HCT116 (cell line): Measurements from ENCODE around the gene SYT11. TPM values are rescaled to one million over a fixed set of nuclear protein-coding genes. Genes with fewer than 3 reads are reported as not detected.
A peak's percentile ranks its signal among the peaks of the same experiment; 100 is the strongest.

Experiments
- ATAC-seq: fragments of 200-7000 bp; cut with Tn5 transposase; 2 replicates; pipeline ENCODE4 v1.9.1; 2020; ENCODE audit warnings: mild to moderate bottlenecking, moderate library complexity
- BruUV-seq: library from RNA; stranded (reverse); fragments of 400-500 nt; replicated peaks from 2 replicates; lab custom pipeline; 2021; lab: Mats Ljungman, UMichigan
- CTCF ChIA-PET: fragments of 300-600 bp; sonication (Branson Sonifier 250); formaldehyde crosslinking; loops from one replicate; lab custom pipeline; 2021; ENCODE audit warnings: antibody characterized with exemption; lab: Charles Lee
- POLR2A ChIA-PET: fragments of 300-600, 350-600 bp; sonication (Branson Sonifier 250); formaldehyde crosslinking; loops from one replicate; lab custom pipeline; 2021; ENCODE audit warnings: antibody characterized with exemption; lab: Charles Lee
- RAD21 ChIA-PET, 2 experiments: fragments of 300-600 bp; sonication (Branson Sonifier 250); formaldehyde crosslinking; loops; one replicate each; lab custom pipeline; 2023; ENCODE audit warnings: low total read pairs in 2 of 2; ENCODE audit not compliant: uncharacterized antibody in 2 of 2, unreplicated experiment in 2 of 2, low non-redundant PET in 1 of 2; lab: Charles Lee
- DNase-seq: peaks from one replicate; pipeline ENCODE4 v3.0.0-alpha.2; 2010; ENCODE audit warnings: low read depth, low spot score
- H2AFZ ChIP-seq: fragments of 200-600 bp; shearing (Covaris generic), sonication (generic); 2 replicates; pipeline ENCODE4 v1.6.1; 2017; ENCODE audit warnings: low read depth, mixed run types, mixed read lengths, antibody characterized with exemption, low read length; ENCODE audit not compliant: poor library complexity, severe bottlenecking
- H3K27ac ChIP-seq: 2 replicates; pipeline ENCODE4 v1.5.1; 2012; ENCODE audit warnings: low read depth, low read length
- H3K27me3 ChIP-seq: fragments of 200-600 bp; sonication (generic); 2 replicates; pipeline ENCODE4 v1.6.1; 2016; ENCODE audit warnings: mixed run types, low read length, mixed read lengths; ENCODE audit not compliant: insufficient read depth
- H3K36me3 ChIP-seq, 2 experiments: fragments of 200-500 bp in 1 of 2; fragments of 200-600 bp in 1 of 2; sonication (Bioruptor generic) in 1 of 2; sonication (generic) in 1 of 2; 2 replicates each; pipeline versions ENCODE4 v1.5.1 to v1.6.1; 2014 to 2016; ENCODE audit warnings: low read length in 2 of 2, inconsistent platforms in 1 of 2, mixed read lengths in 1 of 2, mixed run types in 1 of 2; ENCODE audit not compliant: insufficient read depth in 2 of 2, control insufficient read depth in 1 of 2
- H3K4me1 ChIP-seq, 2 experiments: fragments of 200-600 bp in 1 of 2; sonication (generic) in 1 of 2; 2 replicates each; pipeline versions ENCODE4 v1.5.1 to v1.6.1; 2012 to 2017; ENCODE audit warnings: low read length in 2 of 2, inconsistent platforms in 1 of 2, mild to moderate bottlenecking in 1 of 2, mixed read lengths in 1 of 2, mixed run types in 1 of 2, moderate library complexity in 1 of 2; ENCODE audit not compliant: insufficient read depth in 2 of 2, control insufficient read depth in 1 of 2
- H3K4me2 ChIP-seq: fragments of 200-600 bp; sonication (generic); 2 replicates; pipeline ENCODE4 v1.6.1; 2017; ENCODE audit warnings: mixed run types, low read length, mixed read lengths
- H3K4me3 ChIP-seq, 2 experiments: fragments of 200-600 bp in 1 of 2; sonication (generic) in 1 of 2; replicated peaks in 1 of 2; 2 replicates each; pipeline ENCODE4 v1.5.1; 2011 to 2016; ENCODE audit warnings: low read length in 2 of 2, control low read depth in 1 of 2, low read depth in 1 of 2, mild to moderate bottlenecking in 1 of 2, mixed read lengths in 1 of 2, mixed run types in 1 of 2
- H3K79me2 ChIP-seq: fragments of 200-600 bp; sonication (generic); 2 replicates; pipeline ENCODE4 v1.6.1; 2017; ENCODE audit warnings: mild to moderate bottlenecking, mixed run types, low read length, moderate library complexity, mixed read lengths; ENCODE audit not compliant: insufficient read depth
- H3K9ac ChIP-seq: fragments of 200-600 bp; sonication (generic); 2 replicates; pipeline ENCODE4 v1.6.1; 2016; ENCODE audit warnings: low read length, mixed read lengths
- H3K9me2 ChIP-seq: fragments of 200-600 bp; sonication (generic), shearing (Covaris generic); 2 replicates; pipeline ENCODE4 v1.6.1; 2017; ENCODE audit warnings: mixed run types, mild to moderate bottlenecking, moderate library complexity; ENCODE audit not compliant: insufficient read depth
- H3K9me3 ChIP-seq, 2 experiments: fragments of 200-500 bp in 1 of 2; fragments of 200-600 bp in 1 of 2; sonication (Bioruptor generic) in 1 of 2; sonication (generic) in 1 of 2; 2 replicates each; pipeline ENCODE4 v1.6.1; 2014 to 2017; ENCODE audit warnings: low read length in 2 of 2, mixed read lengths in 2 of 2, inconsistent platforms in 1 of 2, low read depth in 1 of 2, mild to moderate bottlenecking in 1 of 2, mixed run types in 1 of 2, moderate library complexity in 1 of 2; ENCODE audit not compliant: control insufficient read depth in 1 of 2, insufficient read depth in 1 of 2
- H4K20me1 ChIP-seq: fragments of 200-600 bp; sonication (generic), shearing (Covaris generic); 2 replicates; pipeline ENCODE4 v1.6.1; 2017; ENCODE audit warnings: mixed run types, mild to moderate bottlenecking, moderate library complexity; ENCODE audit not compliant: insufficient read depth
- CBX3 ChIP-seq: IDR thresholded peaks from 2 replicates; pipeline ENCODE4 v1.6.1; 2012; ENCODE audit warnings: low read depth
- CEBPB ChIP-seq: IDR thresholded peaks from 2 replicates; pipeline ENCODE4 v1.6.1; 2012; ENCODE audit warnings: low read depth
- EGR1 ChIP-seq: IDR thresholded peaks from 2 replicates; pipeline ENCODE4 v1.6.1; 2012; ENCODE audit warnings: low read depth
- FOSL1 ChIP-seq: IDR thresholded peaks from 2 replicates; pipeline ENCODE4 v1.6.1; 2012; ENCODE audit warnings: low read depth
- intact Hi-C: fragments of 100-400 bp; cut with micrococcal nuclease; formaldehyde crosslinking; loops from 2 replicates; pipeline ENCODE4 v1.10.0; 2022
- total RNA-seq: library from RNA; stranded (reverse); gene quantifications from one replicate; pipeline ENCODE4 v1.2.1, GENCODE V29; 2021; ENCODE audit not compliant: unreplicated experiment
- TF ChIP-seq, protein P1 (sequence below), 3 experiments: fragments of 200-600 bp in 1 of 3; sonication (generic) in 1 of 3; IDR thresholded peaks in 2 of 3; conservative IDR thresholded peaks in 1 of 3; 2 replicates each; pipeline ENCODE4 v1.5.1; 2012 to 2017; ENCODE audit warnings: low read depth in 2 of 3, low read length in 2 of 3, antibody characterized with exemption in 1 of 3, borderline replicate concordance in 1 of 3, control low read depth in 1 of 3, mild to moderate bottlenecking in 1 of 3, mixed read lengths in 1 of 3, mixed run types in 1 of 3, moderate library complexity in 1 of 3; ENCODE audit not compliant: insufficient read depth in 1 of 3
- TF ChIP-seq, protein P2 (sequence below): IDR thresholded peaks from 2 replicates; pipeline ENCODE4 v1.6.1; 2012

Gene SYT11
- total RNA-seq, 1 experiment from 2014 or later, result 0.17 TPM

DNA sequence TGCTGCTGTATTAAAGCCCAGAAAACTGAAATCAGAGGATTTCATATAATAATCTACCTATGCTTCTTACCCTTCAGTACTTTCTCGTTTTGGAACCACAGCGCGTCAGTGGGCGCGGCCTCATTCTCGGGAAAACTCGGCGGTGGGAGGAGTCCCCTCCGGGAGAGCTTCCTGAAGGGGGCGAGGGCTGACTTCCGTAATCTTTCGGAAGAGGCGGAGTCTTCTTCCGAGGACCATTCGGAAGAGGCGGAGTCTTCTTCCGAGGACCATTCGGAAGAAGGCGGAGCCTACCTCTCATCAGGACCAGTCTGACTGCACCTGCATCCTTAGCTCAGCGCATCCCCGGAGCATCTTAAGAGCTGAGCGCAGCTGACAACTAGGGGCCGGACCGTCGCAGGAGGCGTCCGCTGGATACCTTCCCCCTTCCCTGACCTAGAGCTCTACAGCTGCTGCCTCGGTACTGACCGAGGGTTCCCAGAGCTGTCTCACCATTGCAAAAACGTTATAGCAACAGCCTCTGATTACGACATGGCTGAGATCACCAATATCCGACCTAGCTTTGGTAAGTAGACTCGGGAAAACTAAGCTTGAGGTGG is at the start of gene SYT11 (continued):
- TF ChIP-seq, protein P1, sequence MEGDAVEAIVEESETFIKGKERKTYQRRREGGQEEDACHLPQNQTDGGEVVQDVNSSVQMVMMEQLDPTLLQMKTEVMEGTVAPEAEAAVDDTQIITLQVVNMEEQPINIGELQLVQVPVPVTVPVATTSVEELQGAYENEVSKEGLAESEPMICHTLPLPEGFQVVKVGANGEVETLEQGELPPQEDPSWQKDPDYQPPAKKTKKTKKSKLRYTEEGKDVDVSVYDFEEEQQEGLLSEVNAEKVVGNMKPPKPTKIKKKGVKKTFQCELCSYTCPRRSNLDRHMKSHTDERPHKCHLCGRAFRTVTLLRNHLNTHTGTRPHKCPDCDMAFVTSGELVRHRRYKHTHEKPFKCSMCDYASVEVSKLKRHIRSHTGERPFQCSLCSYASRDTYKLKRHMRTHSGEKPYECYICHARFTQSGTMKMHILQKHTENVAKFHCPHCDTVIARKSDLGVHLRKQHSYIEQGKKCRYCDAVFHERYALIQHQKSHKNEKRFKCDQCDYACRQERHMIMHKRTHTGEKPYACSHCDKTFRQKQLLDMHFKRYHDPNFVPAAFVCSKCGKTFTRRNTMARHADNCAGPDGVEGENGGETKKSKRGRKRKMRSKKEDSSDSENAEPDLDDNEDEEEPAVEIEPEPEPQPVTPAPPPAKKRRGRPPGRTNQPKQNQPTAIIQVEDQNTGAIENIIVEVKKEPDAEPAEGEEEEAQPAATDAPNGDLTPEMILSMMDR (IDR thresholded peaks at IDR 0.05 in 2 of 3, conservative IDR thresholded peaks at IDR 0.05 in 1 of 3; ENCODE audit: borderline replicate concordance in 1 of 3, insufficient read depth in 1 of 3, low read depth in 2 of 3, low read length in 2 of 3), result 0 out of 6 replicates have a peak, but pooled peaks of 1 of the 3 experiments have one; percentile 2

DNA sequence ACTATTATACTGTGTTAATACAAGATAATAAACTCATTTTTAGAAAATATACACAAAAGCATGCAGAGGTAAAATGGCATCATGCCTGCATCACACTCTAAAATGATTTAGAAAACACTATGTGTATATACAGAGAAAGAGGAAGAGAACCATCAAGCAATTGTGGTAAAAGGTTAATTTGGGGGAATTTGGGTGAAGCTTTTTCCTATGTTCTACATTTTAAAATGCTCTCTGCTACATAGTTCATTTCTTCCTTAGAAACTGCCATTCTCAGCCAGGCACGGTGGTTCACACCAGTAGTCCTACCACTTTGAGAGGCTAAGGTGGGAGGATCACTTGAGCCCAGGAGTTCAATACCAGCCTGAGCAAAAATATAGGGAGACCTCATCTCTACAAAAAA is 46.5 kb upstream of the SYT11 start:
- no peaks in the 10 kb centered on the region for H3K9me3 ChIP-seq
- no peaks in the 10 kb centered on the region for H3K27me3 ChIP-seq
- BruUV-seq, result no TSS peak
- no peak overlapping the region for H3K4me3 ChIP-seq
- H3K4me1 ChIP-seq, result no peaks in the 10 kb centered on the region
- H3K9ac ChIP-seq, result no peak overlapping the region
- DNase-seq (no peak), ATAC-seq (no peak)
- no peak overlapping the region for H3K4me2 ChIP-seq
- intact Hi-C loops, result no loop called here
- RAD21 ChIA-PET, result no interaction called here
- H3K9me2 ChIP-seq, result no peaks in the 10 kb centered on the region
- peaks cover 15 to 22% of the 10 kb centered on the region in 2 experiments for H3K36me3 ChIP-seq
- no peak overlapping the region for H3K27ac ChIP-seq
- CTCF ChIA-PET, result no interaction called here
- POLR2A ChIA-PET, result no interaction called here
- H3K79me2 ChIP-seq, result no peaks in the 10 kb centered on the region
- no peak overlapping the region for H2AFZ ChIP-seq
- H4K20me1 ChIP-seq, result no peaks in the 10 kb centered on the region
- TF ChIP-seq EGR1, result no peak
- no peak for TF ChIP-seq CEBPB
- no peak for TF ChIP-seq CBX3
- no peak for TF ChIP-seq FOSL1
- TF ChIP-seq, protein P2, sequence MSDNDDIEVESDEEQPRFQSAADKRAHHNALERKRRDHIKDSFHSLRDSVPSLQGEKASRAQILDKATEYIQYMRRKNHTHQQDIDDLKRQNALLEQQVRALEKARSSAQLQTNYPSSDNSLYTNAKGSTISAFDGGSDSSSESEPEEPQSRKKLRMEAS, result no peak
